Central memory CD8-positive, alpha-beta T cell (primary cell): ENCODE data around the gene PLEKHA6.

Experiments
- ATAC-seq: fragments of 150-1000 bp; cut with Tn5 transposase; replicated peaks from 2 replicates; pipeline ENCODE4 v1.10.0; 2022; ENCODE audit warnings: mild to moderate bottlenecking, moderate FRiP score, moderate number of reproducible peaks; ENCODE audit not compliant: poor library complexity, severe bottlenecking; ENCODE audit errors: extremely low read depth
- DNase-seq, 2 donors: peaks; one replicate each; pipeline ENCODE4 v3.0.0; 2021; ENCODE audit warnings: low spot score in 2 of 2
- H3K27ac Mint-ChIP-seq: one replicate; pipeline ENCODE4 v1.8.0; 2022; ENCODE audit warnings: low read depth, mild to moderate bottlenecking, moderate library complexity, mixed read lengths
- H3K27me3 Mint-ChIP-seq: one replicate; pipeline ENCODE4 v1.8.0; 2022; ENCODE audit warnings: mixed read lengths
- H3K36me3 Mint-ChIP-seq: one replicate; pipeline ENCODE4 v1.8.0; 2022; ENCODE audit warnings: mild to moderate bottlenecking, moderate library complexity, mixed read lengths; ENCODE audit not compliant: insufficient read depth
- H3K4me1 Mint-ChIP-seq: one replicate; pipeline ENCODE4 v1.8.0; 2022; ENCODE audit warnings: mixed read lengths
- H3K4me3 Mint-ChIP-seq: one replicate; pipeline ENCODE4 v1.8.0; 2022; ENCODE audit warnings: mild to moderate bottlenecking, moderate library complexity, mixed read lengths
- H3K9me3 Mint-ChIP-seq: one replicate; pipeline ENCODE4 v1.8.0; 2022; ENCODE audit warnings: mixed read lengths

PLEKHA6 gene

GRCh38 chr1:204261746-204262505 is 97.8 kb downstream of the PLEKHA6 start:
- Mint-ChIP-seq H3K9me3 (no peaks in the 10 kb centered on the region), H3K27ac (no peak overlapping the region), H3K27me3 (peaks cover 17% of the 10 kb centered on the region), H3K4me1 (no peaks in the 10 kb centered on the region), H3K36me3 (peaks cover 2% of the 10 kb centered on the region), H3K4me3 (no peak overlapping the region)
- DNase-seq (no peak), ATAC-seq (no peak)

GRCh38 chr1:204261266-204261665 is 98.5 kb downstream of the PLEKHA6 start:
- Mint-ChIP-seq H3K4me3 (no peak overlapping the region), H3K4me1 (no peaks in the 10 kb centered on the region), H3K27me3 (peaks cover 23% of the 10 kb centered on the region), H3K27ac (no peak overlapping the region), H3K9me3 (no peaks in the 10 kb centered on the region), H3K36me3 (peaks cover 2% of the 10 kb centered on the region)
- DNase-seq (no peak), ATAC-seq (no peak)

GRCh38 chr1:204260601-204261197 is 99.0 kb downstream of the PLEKHA6 start:
- Mint-ChIP-seq H3K4me3 (no peak overlapping the region), H3K27ac (no peak overlapping the region), H3K36me3 (peaks cover 2% of the 10 kb centered on the region), H3K9me3 (no peaks in the 10 kb centered on the region), H3K4me1 (peaks cover under 1% of the 10 kb centered on the region), H3K27me3 (peaks cover 29% of the 10 kb centered on the region)
- ATAC-seq: no peak
- DNase-seq: no peak

DNA sequence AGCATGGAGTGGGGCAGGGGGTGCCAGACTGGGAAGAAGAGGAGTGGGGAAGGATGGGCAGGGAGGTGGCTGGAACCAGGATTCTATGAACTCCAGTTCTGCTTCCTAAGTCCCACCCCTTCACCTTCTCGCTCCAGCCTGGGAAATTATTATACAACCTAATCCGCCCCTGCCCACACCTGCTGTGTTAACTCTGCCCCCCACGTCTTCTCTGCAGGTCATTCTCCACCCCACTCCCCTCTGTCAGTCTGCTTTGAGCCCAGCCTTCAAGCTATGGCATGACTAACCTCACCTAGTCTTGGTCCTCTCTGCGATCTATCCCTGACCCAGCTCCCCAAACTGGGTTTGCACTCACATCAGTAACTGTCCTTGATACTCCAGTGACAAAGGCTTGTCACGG is 99.9 kb downstream of the PLEKHA6 start:
- H3K4me3 Mint-ChIP-seq: no peak overlapping the region
- H3K27me3 Mint-ChIP-seq: peaks cover 31% of the 10 kb centered on the region
- H3K9me3 Mint-ChIP-seq: no peaks in the 10 kb centered on the region
- H3K27ac Mint-ChIP-seq: no peak overlapping the region
- H3K4me1 Mint-ChIP-seq: peaks cover 5% of the 10 kb centered on the region
- H3K36me3 Mint-ChIP-seq: peaks cover 2% of the 10 kb centered on the region
- ATAC-seq (no peak), DNase-seq (no peak)

DNA sequence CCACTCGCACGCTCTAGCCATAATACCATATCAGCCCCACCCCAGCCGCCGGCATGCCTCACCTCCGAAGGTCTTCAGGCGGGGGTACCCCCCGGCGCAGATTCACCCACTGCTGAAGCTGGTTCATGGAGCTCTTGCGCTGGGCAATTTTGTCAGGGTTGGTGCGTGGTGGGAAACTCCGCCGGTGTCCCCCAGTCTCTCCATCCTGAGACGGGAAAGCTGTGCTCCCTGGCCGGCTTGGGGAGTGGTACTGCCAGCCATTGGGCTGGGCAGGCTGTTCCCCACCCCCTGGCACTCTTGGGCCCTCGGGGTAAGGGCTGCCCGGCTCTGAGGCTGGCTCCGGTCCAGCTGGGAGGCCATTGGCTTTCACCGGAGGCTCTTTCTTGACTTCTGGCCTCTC is 100.5 kb downstream of the PLEKHA6 start:
- H3K9me3 Mint-ChIP-seq: no peaks in the 10 kb centered on the region
- H3K4me3 Mint-ChIP-seq: no peak overlapping the region
- DNase-seq (no peak), ATAC-seq (no peak)
- peaks cover 31% of the 10 kb centered on the region for H3K27me3 Mint-ChIP-seq
- H3K4me1 Mint-ChIP-seq: peaks cover 5% of the 10 kb centered on the region
- H3K36me3 Mint-ChIP-seq: peaks cover 2% of the 10 kb centered on the region
- H3K27ac Mint-ChIP-seq: no peak overlapping the region

DNA sequence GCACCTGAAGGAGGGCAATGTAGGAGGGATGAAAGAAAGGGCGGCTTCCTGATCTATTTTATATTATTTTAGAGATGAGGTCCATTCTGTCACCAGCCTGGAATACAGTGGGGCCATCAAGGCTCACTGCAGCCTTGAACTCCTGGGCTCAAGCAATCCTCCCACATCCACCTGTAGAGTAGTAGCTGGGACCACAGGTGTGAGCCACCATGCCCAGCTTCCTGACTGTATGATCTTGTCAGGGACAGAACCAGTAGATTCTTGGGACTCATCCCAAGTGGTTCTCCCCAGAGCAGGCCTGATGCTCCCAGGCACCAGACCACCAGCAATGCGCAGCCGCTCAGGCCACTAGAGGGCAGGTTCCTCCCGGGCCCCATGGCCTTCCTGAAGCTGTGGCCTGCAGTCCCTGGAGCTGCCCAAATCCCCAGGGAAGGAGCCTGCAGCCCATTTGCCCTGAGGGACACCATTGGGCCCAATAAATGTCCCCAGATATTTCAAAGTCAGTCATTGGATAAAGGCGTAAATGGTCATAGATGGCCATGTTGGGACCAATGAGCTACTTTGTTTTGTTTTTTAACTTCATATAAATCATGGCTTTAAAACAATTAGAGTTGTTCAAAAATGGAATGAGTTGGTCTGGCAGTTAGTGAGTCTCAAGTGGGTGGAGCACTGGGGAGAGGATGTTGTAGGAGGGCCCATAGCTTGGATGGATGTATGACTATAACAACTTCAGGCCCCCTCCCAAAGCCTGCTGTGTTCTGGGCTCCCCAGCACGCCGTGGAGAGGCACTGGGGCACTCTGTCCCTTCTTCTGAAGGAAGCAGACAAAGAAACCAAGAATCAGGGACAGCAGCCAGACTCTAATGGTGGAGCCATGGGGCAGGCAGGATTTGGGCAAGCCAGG is 101.3 kb downstream of the PLEKHA6 start:
- Mint-ChIP-seq H3K4me3 (no peak overlapping the region), H3K27me3 (peaks cover 31% of the 10 kb centered on the region), H3K27ac (no peak overlapping the region), H3K4me1 (peaks cover 5% of the 10 kb centered on the region), H3K36me3 (peaks cover 2% of the 10 kb centered on the region), H3K9me3 (no peaks in the 10 kb centered on the region)
- ATAC-seq (no peak), DNase-seq (no peak)

GRCh38 chr1:204257446-204257845 is 102.3 kb downstream of the PLEKHA6 start:
- Mint-ChIP-seq H3K36me3 (no peaks in the 10 kb centered on the region), H3K27me3 (peaks cover 35% of the 10 kb centered on the region), H3K27ac (no peak overlapping the region), H3K9me3 (no peaks in the 10 kb centered on the region), H3K4me1 (peaks cover 5% of the 10 kb centered on the region), H3K4me3 (no peak overlapping the region)
- ATAC-seq (no peak), DNase-seq (no peak)

- Mint-ChIP-seq H3K9me3 (no peaks in the 10 kb centered on the region), H3K27ac (no peak overlapping the region), H3K27me3 (peaks cover 36% of the 10 kb centered on the region), H3K4me1 (peaks cover 5% of the 10 kb centered on the region), H3K36me3 (no peaks in the 10 kb centered on the region), H3K4me3 (no peak overlapping the region)
- no peak for DNase-seq
- no peak for ATAC-seq
Measured at GRCh38 chr1:204256531-204256930, 103.2 kb downstream of the PLEKHA6 start.

GRCh38 chr1:204255966-204256365 is 103.8 kb downstream of the PLEKHA6 start:
- H3K4me1 Mint-ChIP-seq: peaks cover 5% of the 10 kb centered on the region
- no peak for DNase-seq
- no peaks in the 10 kb centered on the region for H3K36me3 Mint-ChIP-seq
- no peak for ATAC-seq
- peaks cover 40% of the 10 kb centered on the region for H3K27me3 Mint-ChIP-seq
- H3K9me3 Mint-ChIP-seq: no peaks in the 10 kb centered on the region
- no peak overlapping the region for H3K4me3 Mint-ChIP-seq
- H3K27ac Mint-ChIP-seq: no peak overlapping the region

DNA sequence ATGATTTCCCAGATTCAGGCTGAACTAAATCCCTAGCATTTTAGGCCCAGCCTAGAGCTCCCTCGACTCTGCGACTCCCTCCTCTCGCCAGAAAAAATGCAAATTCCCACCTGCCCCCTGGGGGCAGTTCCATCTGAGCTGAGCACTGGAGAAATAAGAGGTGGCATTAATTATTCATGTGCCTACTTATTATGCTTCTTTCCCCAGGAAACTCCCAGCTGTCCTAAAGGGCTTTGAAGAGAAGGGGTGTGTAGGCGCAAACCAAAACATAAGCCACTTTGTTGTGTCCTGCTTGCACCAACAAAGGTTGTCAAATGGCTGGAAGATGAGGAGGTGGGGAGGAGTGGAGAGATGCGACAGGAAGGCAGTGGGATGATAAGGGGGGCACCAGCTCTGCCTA is 104.5 kb downstream of the PLEKHA6 start:
- no peak overlapping the region for H3K4me3 Mint-ChIP-seq
- peaks cover 5% of the 10 kb centered on the region for H3K4me1 Mint-ChIP-seq
- no peaks in the 10 kb centered on the region for H3K36me3 Mint-ChIP-seq
- no peak overlapping the region for H3K27ac Mint-ChIP-seq
- H3K27me3 Mint-ChIP-seq: peaks cover 48% of the 10 kb centered on the region
- no peaks in the 10 kb centered on the region for H3K9me3 Mint-ChIP-seq
- DNase-seq (no peak), ATAC-seq (no peak)

DNA sequence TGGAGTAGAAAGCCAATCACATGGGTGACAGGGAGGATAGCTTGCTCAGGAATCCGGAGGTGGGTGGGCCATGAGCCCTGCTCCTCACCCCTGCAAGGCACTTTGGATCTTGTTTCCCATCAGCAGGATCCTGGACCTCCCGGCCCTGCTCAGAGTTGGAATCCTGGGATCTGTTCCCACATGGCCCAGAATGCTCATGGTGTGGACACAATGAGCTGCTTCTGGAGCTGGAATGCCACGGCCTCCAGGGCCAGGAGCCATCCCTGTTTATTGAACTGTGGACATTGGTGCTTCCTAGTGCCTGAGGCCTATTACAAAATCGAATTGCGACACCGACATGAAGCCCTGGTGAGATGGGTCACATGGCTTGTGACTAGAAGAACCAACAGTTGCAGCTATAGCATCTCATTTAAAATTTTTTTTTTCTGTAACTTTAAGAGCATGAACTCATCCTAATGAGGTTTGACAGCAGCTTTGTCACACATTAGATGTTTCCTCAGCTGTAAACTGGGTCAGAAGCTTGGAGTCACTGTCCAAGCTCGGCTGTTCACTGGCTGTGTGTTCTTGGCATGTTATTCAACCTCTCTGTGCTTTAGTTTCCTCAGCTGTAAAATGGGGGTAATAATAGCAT is 105.6 kb downstream of the PLEKHA6 start:
- Mint-ChIP-seq H3K9me3 (no peaks in the 10 kb centered on the region), H3K4me1 (peaks cover 5% of the 10 kb centered on the region), H3K36me3 (no peaks in the 10 kb centered on the region), H3K27me3 (peaks cover 56% of the 10 kb centered on the region), H3K4me3 (no peak overlapping the region), H3K27ac (no peak overlapping the region)
- DNase-seq (no peak), ATAC-seq (no peak)

- H3K27ac Mint-ChIP-seq: no peak overlapping the region
- H3K27me3 Mint-ChIP-seq: peaks cover 57% of the 10 kb centered on the region
- ATAC-seq (no peak), DNase-seq (no peak)
- H3K4me1 Mint-ChIP-seq: peaks cover 5% of the 10 kb centered on the region
- H3K36me3 Mint-ChIP-seq: no peaks in the 10 kb centered on the region
- no peak overlapping the region for H3K4me3 Mint-ChIP-seq
- H3K9me3 Mint-ChIP-seq: no peaks in the 10 kb centered on the region
Measured at GRCh38 chr1:204251926-204252689, 107.6 kb downstream of the PLEKHA6 start.
